ENCODE measurements around the gene ZMYND8. TPM values are rescaled to one million over a fixed set of nuclear protein-coding genes. Genes with fewer than 3 reads are reported as not detected.

ZMYND8 gene
- total RNA-seq, 2 donors from 2014 or later: 42.7 to 50.3 TPM

GRCh38 chr20:47354464-47354713 is 2.1 kb downstream of the ZMYND8 start:
- no peak for ATAC-seq
- no peak for DNase-seq
- H3K27ac Mint-ChIP-seq: peak overlapping the region; percentile 97
- no peaks in the 10 kb centered on the region for H3K36me3 Mint-ChIP-seq (ENCODE audit: low read depth)
- H3K9me3 ChIP-seq (ENCODE audit: control insufficient read depth, low read length, poor library complexity, severe bottlenecking): no peaks in the 10 kb centered on the region
- peak overlapping the region; percentile 89 for H3K4me3 Mint-ChIP-seq
- H3K27me3 Mint-ChIP-seq: no peaks in the 10 kb centered on the region
- H3K4me1 Mint-ChIP-seq: peaks cover 54% of the 10 kb centered on the region

- peak overlapping the region; percentile 97 for H3K27ac Mint-ChIP-seq
- no peaks in the 10 kb centered on the region for H3K36me3 Mint-ChIP-seq (ENCODE audit: low read depth)
- H3K4me1 Mint-ChIP-seq: peaks cover 51% of the 10 kb centered on the region
- H3K4me3 Mint-ChIP-seq: peak overlapping the region; percentile 89
- no peaks in the 10 kb centered on the region for H3K27me3 Mint-ChIP-seq
- DNase-seq (no peak), ATAC-seq (no peak)
- H3K9me3 ChIP-seq (ENCODE audit: control insufficient read depth, low read length, poor library complexity, severe bottlenecking): no peaks in the 10 kb centered on the region
Observed at GRCh38 chr20:47353692-47354463, 2.6 kb downstream of the ZMYND8 start.

- Mint-ChIP-seq H3K36me3 (ENCODE audit: low read depth) (no peaks in the 10 kb centered on the region), H3K27me3 (no peaks in the 10 kb centered on the region), H3K4me1 (peaks cover 48% of the 10 kb centered on the region), H3K4me3 (no peak overlapping the region), H3K27ac (peak overlapping the region; percentile 97)
- DNase-seq (no peak), ATAC-seq (no peak)
- no peaks in the 10 kb centered on the region for H3K9me3 ChIP-seq (ENCODE audit: control insufficient read depth, low read length, poor library complexity, severe bottlenecking)
Observed at GRCh38 chr20:47353239-47353691, 3.2 kb downstream of the ZMYND8 start.

GRCh38 chr20:47352332-47353238 is 3.9 kb downstream of the ZMYND8 start:
- no peak for DNase-seq
- no peaks in the 10 kb centered on the region for H3K9me3 ChIP-seq (ENCODE audit: control insufficient read depth, low read length, poor library complexity, severe bottlenecking)
- H3K27me3 Mint-ChIP-seq: no peaks in the 10 kb centered on the region
- H3K36me3 Mint-ChIP-seq (ENCODE audit: low read depth): no peaks in the 10 kb centered on the region
- H3K4me1 Mint-ChIP-seq: peaks cover 44% of the 10 kb centered on the region
- no peak for ATAC-seq
- H3K4me3 Mint-ChIP-seq: peak overlapping the region; percentile 45
- no peak overlapping the region for H3K27ac Mint-ChIP-seq

GRCh38 chr20:47351643-47352331 is 4.7 kb downstream of the ZMYND8 start:
- peak overlapping the region; percentile 45 for H3K4me3 Mint-ChIP-seq
- no peak overlapping the region for H3K27ac Mint-ChIP-seq
- H3K36me3 Mint-ChIP-seq (ENCODE audit: low read depth): no peaks in the 10 kb centered on the region
- ATAC-seq (no peak), DNase-seq (no peak)
- H3K9me3 ChIP-seq (ENCODE audit: control insufficient read depth, low read length, poor library complexity, severe bottlenecking): no peaks in the 10 kb centered on the region
- peaks cover 39% of the 10 kb centered on the region for H3K4me1 Mint-ChIP-seq
- no peaks in the 10 kb centered on the region for H3K27me3 Mint-ChIP-seq

- no peaks in the 10 kb centered on the region for H3K27me3 Mint-ChIP-seq
- H3K9me3 ChIP-seq (ENCODE audit: control insufficient read depth, low read length, poor library complexity, severe bottlenecking): no peaks in the 10 kb centered on the region
- no peak overlapping the region for H3K4me3 Mint-ChIP-seq
- DNase-seq (no peak), ATAC-seq (no peak)
- peaks cover 2% of the 10 kb centered on the region for H3K36me3 Mint-ChIP-seq (ENCODE audit: low read depth)
- H3K27ac Mint-ChIP-seq: no peak overlapping the region
- peaks cover 38% of the 10 kb centered on the region for H3K4me1 Mint-ChIP-seq
Observed at GRCh38 chr20:47350691-47351545, 5.6 kb downstream of the ZMYND8 start.

GRCh38 chr20:47350181-47350550 is 6.3 kb downstream of the ZMYND8 start:
- no peak for DNase-seq
- ATAC-seq: peak; percentile 68
- no peaks in the 10 kb centered on the region for H3K9me3 ChIP-seq (ENCODE audit: control insufficient read depth, low read length, poor library complexity, severe bottlenecking)
- Mint-ChIP-seq H3K27me3 (no peaks in the 10 kb centered on the region), H3K36me3 (ENCODE audit: low read depth) (peaks cover 3% of the 10 kb centered on the region), H3K4me1 (peaks cover 31% of the 10 kb centered on the region), H3K4me3 (no peak overlapping the region), H3K27ac (no peak overlapping the region)

- no peaks in the 10 kb centered on the region for H3K9me3 ChIP-seq (ENCODE audit: control insufficient read depth, low read length, poor library complexity, severe bottlenecking)
- Mint-ChIP-seq H3K36me3 (ENCODE audit: low read depth) (peaks cover 5% of the 10 kb centered on the region), H3K4me3 (no peak overlapping the region), H3K27me3 (no peaks in the 10 kb centered on the region), H3K4me1 (peaks cover 27% of the 10 kb centered on the region), H3K27ac (no peak overlapping the region)
- DNase-seq: no peak
- ATAC-seq: no peak
Observed at GRCh38 chr20:47349365-47350180, 6.9 kb downstream of the ZMYND8 start.

- ATAC-seq: no peak
- no peaks in the 10 kb centered on the region for H3K27me3 Mint-ChIP-seq
- H3K36me3 Mint-ChIP-seq (ENCODE audit: low read depth): peaks cover 7% of the 10 kb centered on the region
- H3K27ac Mint-ChIP-seq: no peak overlapping the region
- no peaks in the 10 kb centered on the region for H3K9me3 ChIP-seq (ENCODE audit: control insufficient read depth, low read length, poor library complexity, severe bottlenecking)
- H3K4me3 Mint-ChIP-seq: no peak overlapping the region
- no peak for DNase-seq
- peaks cover 25% of the 10 kb centered on the region for H3K4me1 Mint-ChIP-seq
Observed at GRCh38 chr20:47348539-47349142, 7.9 kb downstream of the ZMYND8 start.

- no peak overlapping the region for H3K4me3 Mint-ChIP-seq
- H3K27me3 Mint-ChIP-seq: no peaks in the 10 kb centered on the region
- peaks cover 24% of the 10 kb centered on the region for H3K4me1 Mint-ChIP-seq
Observed at GRCh38 chr20:47347661-47348435, 8.7 kb downstream of the ZMYND8 start.

GRCh38 chr20:47346172-47346571 is 10.3 kb downstream of the ZMYND8 start:
- H3K27ac Mint-ChIP-seq: no peak overlapping the region
- H3K4me3 Mint-ChIP-seq: no peak overlapping the region
- ATAC-seq: no peak

More at GRCh38 chr20:47347661-47348435, 8.7 kb downstream of the ZMYND8 start:
- H3K27ac Mint-ChIP-seq: peak overlapping the region; percentile 14
- H3K36me3 Mint-ChIP-seq (ENCODE audit: low read depth): peaks cover 7% of the 10 kb centered on the region
- DNase-seq (no peak), ATAC-seq (no peak)
- no peaks in the 10 kb centered on the region for H3K9me3 ChIP-seq (ENCODE audit: control insufficient read depth, low read length, poor library complexity, severe bottlenecking)

More at GRCh38 chr20:47346172-47346571, 10.3 kb downstream of the ZMYND8 start:
- H3K9me3 ChIP-seq (ENCODE audit: control insufficient read depth, low read length, poor library complexity, severe bottlenecking): no peaks in the 10 kb centered on the region
- peaks cover 11% of the 10 kb centered on the region for H3K4me1 Mint-ChIP-seq
- H3K27me3 Mint-ChIP-seq: no peaks in the 10 kb centered on the region
- DNase-seq: no peak
- H3K36me3 Mint-ChIP-seq (ENCODE audit: low read depth): peaks cover 7% of the 10 kb centered on the region

Measured in T-helper 17 cell (primary cell).